ENCODE measurements around the gene OR51D1.

GRCh38 chr11:4610258-4610935 lies 26.9 kb upstream of the OR51D1 start:
- TF ChIP-seq CTCF (IDR thresholded peaks at IDR 0.05; ENCODE audit: insufficient read depth, low read length) (no peak), POLR2AphosphoS5 (IDR thresholded peaks at IDR 0.05; ENCODE audit: low read depth) (no peak)
